Lower lobe of right lung (tissue), 2 donors: Measurements from ENCODE around the gene TMEM205. TPM values are rescaled to one million over a fixed set of nuclear protein-coding genes. Genes with fewer than 3 reads are reported as not detected.
A peak's percentile ranks its signal among the peaks of the same experiment; 100 is the strongest.

Experiments used
- ATAC-seq, 2 donors: fragments of 200-7000 bp; cut with Tn5 transposase; one replicate each; pipeline ENCODE4 v1.9.1; 2020 to 2022; ENCODE audit warnings: mild to moderate bottlenecking in 2 of 2, moderate library complexity in 2 of 2
- DNase-seq: peaks from one replicate; pipeline ENCODE4 v3.0.0-alpha.2; 2020
- H3K27ac ChIP-seq: fragments of 200-600 bp; one replicate; pipeline ENCODE4 v1.8.0; 2022
- H3K27me3 ChIP-seq: fragments of 200-600 bp; one replicate; pipeline ENCODE4 v1.8.0; 2022; ENCODE audit warnings: low read depth
- H3K36me3 ChIP-seq: fragments of 200-600 bp; one replicate; pipeline ENCODE4 v1.8.0; 2022; ENCODE audit warnings: mild to moderate bottlenecking
- H3K4me1 ChIP-seq: fragments of 200-600 bp; one replicate; pipeline ENCODE4 v1.8.0; 2022
- H3K4me3 ChIP-seq: fragments of 200-600 bp; one replicate; pipeline ENCODE4 v1.8.0; 2022; ENCODE audit warnings: mild to moderate bottlenecking
- H3K9me3 ChIP-seq: fragments of 200-600 bp; one replicate; pipeline ENCODE4 v1.8.0; 2022
- CTCF ChIP-seq: fragments of 200-600 bp; IDR thresholded peaks from one replicate; pipeline ENCODE4 v1.8.0; 2022; ENCODE audit warnings: antibody characterized with exemption, mild to moderate bottlenecking
- intact Hi-C: fragments of 100-400 bp; cut with DNase I; formaldehyde crosslinking; loops from one replicate; pipeline ENCODE4 v1.11.0; 2022
- total RNA-seq: library from RNA; stranded (reverse); fragmentation: NEBNext Ultra II Directional; extraction: Animal tissue kit (Norgen Biotek cat#: 25700); gene quantifications from one replicate; pipeline ENCODE4 v1.2.1, GENCODE V29; 2021
- donor health status: DM: no; HTN: yes; CAD: no; lungs with severe emphysema.

The TMEM205 gene
- total RNA-seq, 1 donor from 2014 or later: 65.7 TPM

GRCh38 chr19:11364935-11365334, 18.9 kb upstream of the TMEM205 start:
- no peak for TF ChIP-seq CTCF
- Histone ChIP-seq H3K4me1 (peaks cover 5% of the 10 kb centered on the region), H3K27me3 (no peaks in the 10 kb centered on the region), H3K4me3 (no peak overlapping the region), H3K27ac (no peak overlapping the region), H3K9me3 (no peaks in the 10 kb centered on the region), H3K36me3 (peaks cover 51% of the 10 kb centered on the region)
- DNase-seq: no peak
- intact Hi-C loops: no loop called here
- ATAC-seq: no peak

- peaks cover 55% of the 10 kb centered on the region for H3K36me3 ChIP-seq
- no peak overlapping the region for H3K4me3 ChIP-seq
- no peak for TF ChIP-seq CTCF
- H3K27ac ChIP-seq: no peak overlapping the region
- DNase-seq (no peak), ATAC-seq (no peak)
- intact Hi-C loops: no loop called here
- no peaks in the 10 kb centered on the region for H3K9me3 ChIP-seq
- H3K4me1 ChIP-seq: peaks cover 5% of the 10 kb centered on the region
- H3K27me3 ChIP-seq: no peaks in the 10 kb centered on the region
These were observed 18.3 kb upstream of the TMEM205 start for GRCh38 chr19:11364296-11364904.

GRCh38 chr19:11363881-11364280, 17.8 kb upstream of the TMEM205 start:
- Histone ChIP-seq H3K27ac (no peak overlapping the region), H3K27me3 (no peaks in the 10 kb centered on the region), H3K36me3 (peaks cover 58% of the 10 kb centered on the region), H3K4me3 (no peak overlapping the region), H3K4me1 (peaks cover 5% of the 10 kb centered on the region), H3K9me3 (no peaks in the 10 kb centered on the region)
- DNase-seq (no peak), ATAC-seq (no peak)
- intact Hi-C loops: no loop called here
- TF ChIP-seq CTCF: no peak

- H3K27ac ChIP-seq: no peak overlapping the region
- H3K4me1 ChIP-seq: peaks cover 5% of the 10 kb centered on the region
- no peak for TF ChIP-seq CTCF
- H3K36me3 ChIP-seq: peaks cover 49% of the 10 kb centered on the region
- DNase-seq (no peak), ATAC-seq (no peak)
- H3K9me3 ChIP-seq: no peaks in the 10 kb centered on the region
- intact Hi-C loops: no loop called here
- no peak overlapping the region for H3K4me3 ChIP-seq
- no peaks in the 10 kb centered on the region for H3K27me3 ChIP-seq
These were observed 16.0 kb upstream of the TMEM205 start for GRCh38 chr19:11361771-11362731.

GRCh38 chr19:11361037-11361770, 15.1 kb upstream of the TMEM205 start:
- Histone ChIP-seq H3K4me3 (no peak overlapping the region), H3K9me3 (no peaks in the 10 kb centered on the region), H3K4me1 (peaks cover 8% of the 10 kb centered on the region), H3K27ac (no peak overlapping the region), H3K36me3 (peaks cover 48% of the 10 kb centered on the region), H3K27me3 (no peaks in the 10 kb centered on the region)
- no peak for TF ChIP-seq CTCF
- intact Hi-C loops: no loop called here
- peak; percentile 84 for DNase-seq
- ATAC-seq: peak; percentile 65 to 71
